HG02623 (cell line): Measurements from ENCODE around the gene CD46.
"Not testable (repeated sequence)": the region's sequence is repeated elsewhere in the genome, so short reads cannot be mapped to it uniquely, and the experiment has no call there.

Source experiments
- ATAC-seq: cut with Tn5 transposase; IDR thresholded peaks from one replicate; pipeline ENCODE4 v1.9.1; 2021; ENCODE audit warnings: moderate library complexity; ENCODE audit not compliant: unreplicated experiment

Gene CD46

DNA sequence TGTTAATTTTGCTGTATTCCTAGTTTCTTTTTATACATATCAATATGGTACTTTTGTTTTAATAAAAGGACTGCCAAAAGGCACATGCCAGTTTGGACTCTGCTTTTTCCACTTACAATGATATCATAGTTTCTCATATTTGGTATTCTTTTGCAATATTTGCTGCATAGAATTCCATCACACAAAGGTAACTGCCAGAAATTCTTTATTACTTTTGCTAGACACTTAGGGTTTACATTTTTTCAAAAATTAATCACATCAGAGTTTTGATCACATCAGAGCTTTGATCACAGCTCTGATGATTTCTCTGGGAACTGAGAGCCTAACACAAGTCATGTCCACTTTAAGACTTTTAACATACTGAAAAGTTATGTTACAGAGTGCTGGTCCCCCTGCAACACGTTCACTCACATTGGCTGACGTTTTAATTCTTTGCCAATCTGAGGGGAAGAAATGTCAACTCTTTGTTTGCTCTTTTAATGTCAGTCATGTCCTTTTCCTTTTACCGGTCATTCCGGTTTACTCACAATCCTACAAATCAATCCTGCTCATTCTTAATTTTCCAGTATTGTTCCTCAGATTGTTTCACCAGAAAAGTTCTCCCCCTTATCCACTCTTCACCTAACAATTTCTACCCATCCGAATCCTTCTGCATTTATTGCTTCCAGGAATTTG, 1.1 kb upstream of the CD46 start:
- ATAC-seq: no peak

DNA sequence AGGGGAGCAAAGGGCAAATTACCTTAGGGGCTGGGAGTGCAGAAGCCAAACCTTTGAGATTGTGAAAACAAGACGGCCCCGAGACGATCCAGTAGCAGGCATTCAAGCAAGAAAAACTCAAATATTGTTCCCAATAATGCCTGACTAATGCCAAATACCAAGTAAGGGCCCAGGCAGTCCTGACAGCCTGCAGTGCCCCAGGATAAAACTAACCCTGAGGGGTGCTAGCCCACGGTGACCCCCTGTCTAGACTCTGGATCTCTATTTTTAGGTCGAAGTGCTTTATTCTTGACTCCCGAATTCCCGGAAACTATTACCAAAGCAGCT, 428 bp upstream of the CD46 start:
- ATAC-seq: not testable (repeated sequence)

DNA sequence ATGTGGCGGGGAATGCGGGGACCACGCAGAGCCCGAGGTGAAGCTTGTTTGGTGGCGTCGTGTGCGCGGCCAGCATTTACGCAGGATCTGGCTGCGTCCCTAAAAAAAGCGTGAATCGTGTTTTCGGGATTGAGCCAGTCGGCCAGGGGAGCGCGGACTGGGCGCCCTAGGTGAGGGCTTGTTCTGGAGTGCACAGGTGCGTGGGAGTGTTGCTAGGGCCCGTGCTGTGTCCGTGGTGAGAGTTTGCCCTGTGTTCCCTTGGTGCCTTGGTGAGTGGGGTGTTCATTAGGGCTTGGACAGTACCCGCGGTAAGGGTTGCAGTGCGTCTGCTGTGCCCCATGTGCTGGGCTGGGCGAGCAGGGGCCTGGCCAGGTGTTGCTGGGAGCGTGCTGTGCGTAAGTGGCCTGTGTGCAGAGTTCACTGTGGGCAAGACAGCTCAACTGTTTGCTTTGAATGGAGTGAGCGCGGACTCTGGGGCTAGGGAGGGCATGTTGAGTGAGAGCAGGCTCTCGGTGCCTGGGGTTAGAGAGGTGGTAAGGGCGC, 673 bp downstream of the CD46 start:
- ATAC-seq: peak; percentile 24

DNA sequence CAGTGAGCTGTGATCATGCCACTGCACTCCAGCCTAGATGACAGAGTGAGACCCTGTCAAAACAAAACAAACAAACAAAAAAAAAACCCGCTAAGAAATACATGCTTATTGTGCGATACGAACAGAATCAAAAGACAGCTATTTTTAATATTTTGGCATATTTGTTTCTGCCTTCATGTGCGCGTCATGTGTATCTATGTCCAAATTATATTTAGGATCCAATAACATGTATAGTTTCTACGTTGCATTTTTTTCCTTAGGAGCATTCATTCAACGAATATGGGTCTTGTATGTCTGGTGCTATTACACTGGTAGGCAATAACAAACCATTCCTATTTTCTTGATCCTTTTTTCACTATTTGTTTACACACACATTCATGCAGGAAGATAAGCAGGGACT, 1.8 kb downstream of the CD46 start:
- ATAC-seq: no peak

DNA sequence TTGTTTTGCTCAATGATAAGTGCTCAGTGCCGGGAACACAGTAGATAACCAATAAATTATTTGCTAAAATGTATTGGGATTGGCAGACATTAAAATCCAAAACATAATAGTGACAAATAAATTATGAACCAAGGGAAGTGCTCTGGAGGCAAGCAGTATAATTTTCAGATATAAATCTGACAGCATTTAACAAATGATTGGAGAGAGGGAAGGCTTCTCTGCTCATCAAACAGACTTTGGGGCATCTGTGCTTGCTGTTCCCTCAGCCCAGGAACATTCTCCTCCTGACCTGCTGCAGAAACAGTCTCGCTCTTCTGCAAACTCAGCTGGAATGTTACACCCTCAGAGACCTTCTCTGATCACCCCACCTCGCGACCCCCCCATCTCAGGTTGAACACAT, 2.2 kb downstream of the CD46 start:
- no peak for ATAC-seq

DNA sequence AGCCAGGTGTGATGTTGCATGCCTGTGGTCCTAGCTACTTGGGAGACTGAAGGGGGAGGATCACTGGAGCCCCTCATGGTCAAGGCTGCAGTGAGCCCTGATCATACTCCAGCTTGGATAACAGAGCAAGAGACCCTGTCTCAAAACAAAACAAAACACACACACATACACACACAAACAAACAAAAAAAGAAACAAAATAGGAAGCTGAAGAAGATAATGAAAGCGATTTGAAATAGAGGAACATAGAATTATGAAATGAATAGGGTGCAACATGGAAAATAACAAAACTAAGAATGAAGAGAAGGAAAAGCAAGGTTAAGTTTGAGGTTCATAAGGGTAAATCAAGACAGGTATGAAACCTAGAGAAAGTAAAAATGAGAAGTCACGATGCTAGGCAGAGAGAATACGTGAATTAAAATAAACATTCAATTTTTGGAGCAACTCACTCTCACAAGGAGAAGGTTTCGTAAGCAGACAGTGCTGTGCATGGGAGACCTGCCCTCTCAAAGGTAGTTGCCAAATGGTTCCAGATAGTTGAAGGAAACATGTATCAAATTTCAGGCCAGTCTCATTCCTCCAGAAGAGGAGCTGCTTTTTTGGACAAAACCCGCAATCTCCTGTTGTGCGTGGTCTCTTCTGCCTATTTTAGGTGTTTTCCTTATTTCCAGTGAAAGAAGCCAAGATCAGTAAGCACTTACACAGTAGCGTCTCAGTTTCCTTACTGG, 3.3 kb downstream of the CD46 start:
- ATAC-seq: no peak

DNA sequence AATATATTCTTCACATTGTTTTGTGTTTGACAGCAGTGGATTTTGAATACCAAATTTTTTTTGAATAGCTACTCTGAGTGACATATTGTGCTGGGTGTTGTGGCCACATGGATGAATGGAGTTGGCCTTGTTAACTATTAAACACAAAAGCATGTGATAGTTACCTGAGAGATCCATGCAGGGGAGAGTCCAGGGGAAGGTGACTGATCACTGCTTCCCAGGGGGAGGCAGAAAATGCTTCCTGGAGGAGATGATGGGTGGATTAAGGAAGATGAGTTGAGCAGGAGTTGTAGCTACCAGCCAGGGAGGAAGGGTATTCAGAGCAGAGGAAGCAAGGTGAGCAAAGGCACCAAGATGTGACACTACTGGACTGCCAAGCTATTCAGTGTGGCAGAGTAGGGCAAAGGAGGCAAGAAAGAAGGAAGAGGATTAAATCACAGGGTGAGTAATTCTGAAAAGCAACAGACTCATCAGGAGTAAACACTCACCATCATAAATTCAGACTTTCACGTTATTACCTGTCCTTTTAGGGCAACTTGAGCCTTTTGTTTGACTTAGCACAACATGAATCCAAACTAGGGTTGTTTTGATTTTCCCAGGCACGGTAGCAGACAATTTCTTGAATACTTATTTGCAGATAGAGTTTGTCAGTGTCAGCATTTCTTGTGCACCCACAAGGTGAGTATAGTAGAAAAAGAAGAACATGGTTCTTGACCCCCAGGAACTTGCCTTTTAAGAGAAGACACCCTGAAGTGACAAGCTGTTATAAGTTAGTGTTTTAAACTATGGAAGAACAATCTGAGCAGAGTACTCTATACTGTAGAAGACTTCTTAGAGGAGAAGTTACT, 4.2 kb downstream of the CD46 start:
- ATAC-seq: no peak

DNA sequence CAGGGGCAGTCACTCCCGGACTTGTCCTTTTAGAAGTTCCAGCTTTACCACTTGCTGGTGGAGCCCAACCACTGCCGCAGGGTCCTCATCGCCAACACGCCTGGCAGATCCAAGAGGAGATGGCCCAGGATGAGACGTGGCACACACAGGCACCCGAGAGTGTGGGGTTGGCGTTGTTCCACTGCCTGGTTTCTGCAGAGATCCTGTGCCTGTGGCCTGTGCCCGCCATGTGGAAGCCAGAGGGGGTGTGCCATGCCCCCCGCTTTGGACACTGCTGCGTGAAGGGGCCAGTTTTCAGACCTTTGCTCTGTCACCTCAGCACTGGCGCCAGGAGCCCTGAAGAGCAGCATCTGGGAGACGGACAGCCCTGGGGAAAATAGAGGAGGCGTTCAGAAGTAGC, 10.8 kb downstream of the CD46 start:
- ATAC-seq: no peak

DNA sequence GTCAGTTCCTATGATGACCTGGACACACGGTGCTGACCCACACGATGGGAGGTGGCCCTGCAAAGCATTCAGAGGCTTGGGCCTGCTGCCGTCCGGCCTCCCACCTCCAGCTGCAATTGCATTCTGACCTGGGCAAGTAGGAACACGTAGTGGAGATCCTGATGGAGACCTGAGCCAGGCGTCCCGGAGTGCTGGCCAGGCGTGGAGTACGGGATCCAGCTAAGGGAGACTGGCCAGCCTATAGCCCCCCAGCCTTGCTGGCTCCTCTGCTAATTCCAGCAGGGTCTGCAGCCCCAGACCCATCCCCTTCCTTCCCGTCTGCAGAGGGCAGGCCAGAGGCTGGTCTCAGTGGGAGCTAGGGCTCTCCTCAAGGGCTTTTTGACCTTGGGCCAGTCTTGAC, 11.2 kb downstream of the CD46 start:
- ATAC-seq: no peak

DNA sequence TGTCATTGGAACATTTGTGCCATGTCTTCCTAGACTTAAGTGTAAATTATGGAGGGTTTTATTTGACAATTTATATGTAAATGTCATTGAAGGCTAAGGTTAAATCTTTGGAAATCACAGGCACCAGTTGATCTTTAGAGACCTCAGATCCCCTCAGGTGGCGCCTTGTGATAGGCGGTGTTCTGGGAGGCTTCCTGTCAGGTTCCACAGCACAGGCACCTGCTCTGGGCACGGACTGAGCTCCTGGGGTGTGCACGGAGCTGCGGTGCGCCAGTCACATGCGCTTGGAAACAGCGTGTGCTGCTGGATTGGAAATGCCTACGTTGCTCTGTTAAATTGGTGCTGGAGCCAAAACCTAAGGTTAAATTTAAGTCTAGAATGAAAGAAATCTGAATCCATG, 12.1 kb downstream of the CD46 start:
- ATAC-seq: no peak

DNA sequence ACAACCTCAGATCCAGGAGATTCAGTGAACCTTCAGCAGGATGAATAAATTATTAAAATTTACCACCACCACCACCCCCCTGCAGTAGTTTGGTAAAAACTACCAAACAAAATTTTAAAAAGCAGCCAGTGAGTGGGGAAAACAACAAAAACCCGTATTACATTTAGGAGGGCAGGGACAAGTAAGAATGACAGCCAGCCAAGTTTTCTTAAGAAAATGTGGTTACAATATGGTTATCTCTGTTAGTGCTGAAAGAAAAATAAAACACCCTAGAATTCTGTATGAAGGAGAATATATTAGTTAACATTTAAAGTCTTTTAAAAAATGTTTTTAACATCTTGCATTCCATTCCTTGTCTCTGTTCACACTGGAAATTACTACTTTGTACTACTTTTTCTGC, 14.7 kb downstream of the CD46 start:
- ATAC-seq: no peak

DNA sequence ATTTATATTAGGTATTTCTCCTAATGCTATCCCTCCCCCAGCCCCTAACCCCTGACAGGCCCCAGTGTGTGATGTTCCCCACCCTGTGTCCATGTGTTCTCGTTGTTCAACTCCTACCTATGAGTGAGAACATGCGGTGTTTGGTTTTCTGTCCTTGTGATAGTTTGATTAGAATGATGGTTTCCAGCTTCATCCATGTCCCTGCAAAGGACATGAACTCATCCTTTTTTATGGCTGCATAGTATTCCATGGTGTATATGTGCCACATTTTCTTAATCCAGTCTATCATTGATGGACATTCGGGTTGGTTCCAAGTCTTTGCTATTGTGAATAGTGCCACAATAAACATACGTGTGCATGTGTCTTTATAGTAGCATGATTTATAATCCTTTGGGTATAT, 18.7 kb downstream of the CD46 start:
- ATAC-seq: not testable (repeated sequence)

DNA sequence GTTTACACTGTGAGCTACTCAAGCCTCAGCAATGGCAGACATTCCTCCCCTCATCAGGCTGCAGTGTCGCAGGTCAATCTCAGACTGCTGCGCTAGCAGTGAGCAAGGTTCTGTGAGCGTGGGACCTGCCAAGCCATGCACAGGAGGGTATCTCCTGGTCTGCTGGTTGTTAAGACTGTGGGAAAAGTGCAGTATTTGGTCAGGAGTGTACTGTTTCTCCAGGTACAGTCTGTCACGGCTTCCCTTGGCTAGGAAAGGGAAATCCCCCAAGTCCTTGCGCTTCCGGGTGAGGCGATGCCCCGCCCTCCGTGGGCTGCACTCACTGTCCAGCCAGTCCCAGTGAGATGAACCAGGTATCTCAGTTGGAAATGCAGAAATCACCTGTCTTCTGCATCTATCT, 24.2 kb downstream of the CD46 start:
- ATAC-seq: not testable (repeated sequence)

DNA sequence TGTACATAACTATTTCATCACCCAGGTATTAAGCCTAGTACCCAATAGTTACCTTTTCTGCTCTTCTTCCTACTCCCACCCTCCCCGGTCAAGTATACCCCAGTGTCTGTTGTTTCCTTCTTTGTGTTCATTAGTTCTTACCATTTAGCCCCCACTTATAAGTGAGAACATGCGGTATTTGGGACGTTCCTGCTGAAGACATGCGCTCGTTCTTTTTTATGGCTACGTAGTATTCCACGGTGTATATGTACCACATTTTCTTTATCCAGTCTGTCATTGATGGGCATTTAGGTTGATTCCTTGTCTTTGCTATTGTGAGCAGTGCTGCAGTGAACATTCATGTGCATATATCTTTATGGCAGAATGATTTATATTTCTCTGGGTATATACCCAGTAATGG, 25.6 kb downstream of the CD46 start:
- ATAC-seq: not testable (repeated sequence)

DNA sequence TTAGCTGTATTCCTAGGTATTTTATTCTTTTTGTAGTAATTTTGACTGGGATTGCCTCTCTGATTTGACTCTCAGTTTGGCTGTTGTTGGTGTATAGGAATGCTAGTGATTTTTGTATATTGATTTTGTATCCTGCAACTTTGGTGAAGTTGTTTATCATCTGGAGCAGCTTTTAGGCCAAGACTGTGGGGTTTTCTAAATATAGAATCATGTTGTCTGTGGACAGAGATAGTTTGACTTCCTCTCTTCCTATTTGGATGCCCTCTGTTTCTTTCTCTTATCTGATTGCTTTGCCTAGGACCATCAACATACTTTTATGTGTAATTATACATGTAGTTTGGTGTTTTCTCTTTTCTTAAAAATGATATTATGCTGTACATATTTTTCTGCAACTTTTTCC, 27.2 kb downstream of the CD46 start:
- ATAC-seq: no peak

DNA sequence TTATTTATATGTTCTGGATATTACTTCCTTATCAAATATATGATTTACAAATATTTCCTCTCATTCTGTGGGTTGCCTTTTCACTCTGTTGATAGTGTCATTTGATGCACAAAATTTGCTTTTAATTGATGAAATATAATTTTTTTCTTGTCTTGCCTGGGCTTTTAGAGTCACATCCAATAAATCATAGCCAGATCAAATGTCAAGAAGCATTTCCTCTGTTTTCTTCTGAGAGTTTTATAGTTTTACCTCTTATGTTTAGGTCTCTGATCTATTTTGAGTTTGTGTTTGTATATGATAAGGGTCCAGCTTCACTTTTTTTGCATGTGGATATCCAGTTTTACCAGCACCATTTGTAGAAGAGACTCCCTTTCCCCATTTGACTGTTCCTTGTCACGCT, 29.5 kb downstream of the CD46 start:
- ATAC-seq: no peak

DNA sequence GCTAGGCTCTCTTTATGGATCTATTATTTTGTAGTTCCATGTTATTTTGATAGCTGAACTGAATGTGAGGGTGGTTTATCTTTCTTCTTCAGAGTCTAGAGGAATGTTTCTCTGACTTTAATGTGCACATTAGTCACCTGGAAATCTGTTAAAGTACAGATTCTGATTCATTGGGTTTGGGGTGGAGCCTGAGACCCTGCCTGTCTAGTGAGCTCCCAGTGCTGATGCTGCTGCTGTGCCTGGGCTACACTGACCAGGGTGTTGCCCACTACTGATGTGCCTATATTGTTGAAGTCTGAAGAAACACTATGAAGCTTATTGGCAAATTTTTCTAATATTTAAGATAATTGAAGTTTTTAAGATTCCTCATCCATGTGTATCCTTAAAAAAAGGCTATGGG, 35.9 kb downstream of the CD46 start:
- ATAC-seq: no peak

DNA sequence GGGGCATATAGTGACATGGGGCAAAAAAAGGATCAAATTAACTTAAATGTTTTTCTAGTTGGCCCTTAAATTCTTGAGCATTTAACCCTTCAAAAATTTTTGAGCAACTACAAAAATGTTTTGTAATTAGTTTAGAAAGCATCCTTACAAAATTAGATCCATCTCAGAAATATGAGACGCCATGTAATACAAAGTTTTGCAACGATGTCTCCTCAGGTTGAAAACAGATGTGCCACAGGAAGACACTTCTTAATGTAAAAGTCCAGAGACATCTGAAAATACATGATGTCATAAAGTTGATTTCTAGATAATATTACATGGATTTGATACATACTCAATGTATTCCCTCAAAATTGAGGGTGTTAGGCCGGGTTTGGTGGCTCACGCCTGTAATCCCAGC, 37.5 kb downstream of the CD46 start:
- ATAC-seq: no peak

DNA sequence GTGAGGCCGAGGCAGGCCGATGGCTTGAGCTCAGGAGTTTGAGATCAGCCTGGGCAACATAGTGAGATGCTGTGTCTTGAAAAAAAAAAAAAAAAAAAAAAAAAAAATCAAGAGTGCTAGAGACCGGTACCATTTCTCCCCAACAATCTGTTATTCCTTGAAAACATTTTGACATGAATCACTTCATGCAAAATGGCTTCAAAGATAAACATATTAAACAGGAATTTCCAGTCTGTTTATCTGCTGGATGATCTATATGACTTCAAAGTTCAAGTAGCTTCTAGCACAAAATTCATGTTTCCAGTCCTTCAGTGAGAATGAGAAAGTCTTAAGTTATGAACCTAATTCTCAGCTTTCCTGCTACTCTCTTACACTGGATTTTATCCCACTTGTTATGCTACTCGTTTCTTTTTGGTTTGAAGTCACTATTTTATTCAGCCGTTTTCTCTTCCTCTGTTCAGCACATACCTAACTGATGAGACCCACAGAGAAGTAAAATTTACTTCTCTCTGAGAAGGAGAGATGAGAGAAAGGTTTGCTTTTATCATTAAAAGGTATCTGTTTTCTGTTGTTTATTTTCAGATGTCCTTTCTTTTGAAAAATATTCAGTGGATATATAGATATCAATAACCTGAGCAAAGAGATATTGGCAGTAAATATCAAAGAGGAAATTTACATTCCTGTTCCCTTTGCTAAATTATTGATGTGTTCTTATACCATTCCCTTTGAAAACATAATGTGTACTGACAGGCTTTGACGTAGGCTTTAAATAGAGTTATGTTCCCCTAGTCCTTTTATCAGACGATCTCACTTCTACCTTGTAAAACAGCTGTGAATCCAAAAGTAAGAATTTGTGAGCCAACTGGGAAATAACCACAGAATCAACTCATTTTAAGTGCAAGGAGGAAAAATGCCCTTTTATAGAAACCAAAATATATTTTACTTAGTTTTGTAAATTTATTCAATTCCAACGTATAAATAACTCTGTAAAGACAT, 38.2 kb downstream of the CD46 start:
- no peak for ATAC-seq

DNA sequence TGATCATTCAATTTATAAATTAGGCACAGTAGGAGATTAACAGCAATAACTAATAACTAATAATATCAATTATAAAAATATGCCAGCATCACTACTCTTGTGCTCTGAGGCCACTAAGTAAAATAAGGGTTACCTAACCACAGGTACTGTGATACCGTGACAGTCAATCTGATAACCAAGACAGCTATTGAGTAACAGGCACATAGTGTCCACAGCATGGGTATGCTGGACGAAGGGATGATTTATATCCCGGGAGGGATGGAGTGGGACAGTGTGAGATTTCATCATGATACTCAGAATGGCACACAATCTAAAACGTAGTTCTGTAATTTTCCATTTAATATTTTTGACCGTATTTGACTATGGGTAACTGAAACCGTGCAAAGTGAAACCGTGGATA, 39.4 kb downstream of the CD46 start:
- ATAC-seq: no peak

DNA sequence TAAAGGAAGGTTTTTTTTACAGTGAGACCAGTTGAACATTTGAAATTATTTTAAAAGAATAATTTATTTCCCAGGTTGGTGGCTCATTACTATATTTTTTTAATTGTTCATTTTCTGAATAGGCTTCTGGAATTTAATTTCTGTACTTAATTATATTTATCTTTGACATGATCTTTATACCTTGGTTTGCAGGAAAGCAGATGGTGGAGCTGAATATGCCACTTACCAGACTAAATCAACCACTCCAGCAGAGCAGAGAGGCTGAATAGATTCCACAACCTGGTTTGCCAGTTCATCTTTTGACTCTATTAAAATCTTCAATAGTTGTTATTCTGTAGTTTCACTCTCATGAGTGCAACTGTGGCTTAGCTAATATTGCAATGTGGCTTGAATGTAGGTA, 41.5 kb downstream of the CD46 start:
- ATAC-seq: no peak
